Measurements from ENCODE around the gene GID8.

The GID8 gene

GRCh38 chr20:62927128-62927705 lies 10.7 kb upstream of the GID8 start:
- no peak for TF ChIP-seq CTCF (IDR thresholded peaks at IDR 0.05; ENCODE audit: control extremely low read depth, extremely low read depth, low read depth, missing control alignments)
- CTCF ChIA-PET, result interaction anchor here (0.8 to 5.0 kb wide), 12 partner anchors 8 to 82 kb away, joined by 4 to 29 read pairs (median 6); partner anchors contain the start of gene GID8
- POLR2A ChIA-PET, result interaction anchor here (1.4 kb wide), 1 partner anchor 11 kb away, joined by 5 read pairs; no protein-coding TSS in a partner anchor
- DNase-seq (ENCODE audit: extremely low spot score), result no peak

GRCh38 chr20:62928246-62928939 lies 9.6 kb upstream of the GID8 start:
- no peak for DNase-seq (ENCODE audit: extremely low spot score)
- CTCF ChIA-PET, result interaction anchor here (0.6 to 5.0 kb wide), 8 partner anchors 9 to 44 kb away, joined by 3 to 29 read pairs (median 8); partner anchors contain the start of gene GID8
- POLR2A ChIA-PET, result interaction anchor here (1.4 kb wide), 1 partner anchor 12 kb away, joined by 5 read pairs; no protein-coding TSS in a partner anchor
- no peak for TF ChIP-seq CTCF (IDR thresholded peaks at IDR 0.05; ENCODE audit: control extremely low read depth, extremely low read depth, low read depth, missing control alignments)

- DNase-seq (ENCODE audit: extremely low spot score), result peak; percentile 85
- POLR2A ChIA-PET, result no interaction called here
- no peak for TF ChIP-seq CTCF (IDR thresholded peaks at IDR 0.05; ENCODE audit: control extremely low read depth, extremely low read depth, low read depth, missing control alignments)
- CTCF ChIA-PET, result interaction anchor here (1.3 to 5.0 kb wide), 5 partner anchors 8 to 43 kb away, joined by 4 to 29 read pairs (median 20); partner anchors contain the start of gene GID8
Observed at GRCh38 chr20:62929051-62929538, 8.9 kb upstream of the GID8 start.

- TF ChIP-seq CTCF (IDR thresholded peaks at IDR 0.05; ENCODE audit: control extremely low read depth, extremely low read depth, low read depth, missing control alignments), result no peak
- ChIA-PET CTCF (no interaction called here), POLR2A (interaction anchor here (1.0 kb wide), 1 partner anchor 22 kb away, joined by 3 read pairs; no protein-coding TSS in a partner anchor)
- no peak for DNase-seq (ENCODE audit: extremely low spot score)
Observed at GRCh38 chr20:62931464-62931863, 6.5 kb upstream of the GID8 start.

GRCh38 chr20:62933966-62934365 lies 4.0 kb upstream of the GID8 start:
- POLR2A ChIA-PET, result interaction anchor here (1.0 kb wide), 1 partner anchor 20 kb away, joined by 3 read pairs; no protein-coding TSS in a partner anchor
- no peak for DNase-seq (ENCODE audit: extremely low spot score)
- TF ChIP-seq CTCF (IDR thresholded peaks at IDR 0.05; ENCODE audit: control extremely low read depth, extremely low read depth, low read depth, missing control alignments), result no peak
- CTCF ChIA-PET, result interaction anchor here (0.8 to 4.0 kb wide), 8 partner anchors 9 to 39 kb away, joined by 3 to 21 read pairs (median 6); partner anchors contain the start of gene SLC17A9

GRCh38 chr20:62935204-62935967 lies 2.6 kb upstream of the GID8 start:
- TF ChIP-seq CTCF (IDR thresholded peaks at IDR 0.05; ENCODE audit: control extremely low read depth, extremely low read depth, low read depth, missing control alignments), result no peak
- ChIA-PET POLR2A (interaction anchor here (0.5 kb wide), 1 partner anchor 75 kb away, joined by 3 read pairs; no protein-coding TSS in a partner anchor), CTCF (interaction anchor here (0.7 to 4.0 kb wide), 14 partner anchors 8 to 127 kb away, joined by 3 to 21 read pairs (median 6); partner anchors contain the start of gene SLC17A9)
- DNase-seq (ENCODE audit: extremely low spot score), result no peak

Data from GM10248 (cell line).